ENCODE measurements around the gene COL6A1.

The COL6A1 gene

GRCh38 chr21:45935628-45936027, 45.9 kb upstream of the COL6A1 start:
- Histone ChIP-seq H3K4me1 (no peaks in the 10 kb centered on the region), H2AFZ (no peak overlapping the region), H3K4me3 (ENCODE audit: low read depth, low read length) (no peak overlapping the region), H3K36me3 (ENCODE audit: control insufficient read depth, insufficient read depth, low read length) (no peaks in the 10 kb centered on the region), H3K9me3 (ENCODE audit: control insufficient read depth, low read length) (no peaks in the 10 kb centered on the region), H3K27ac (no peak overlapping the region), H3K4me2 (ENCODE audit: low read length) (no peak overlapping the region), H3K79me2 (no peaks in the 10 kb centered on the region), H3K27me3 (ENCODE audit: control insufficient read depth, insufficient read depth, low read length) (no peaks in the 10 kb centered on the region), H3K9ac (no peak overlapping the region)
- no peak for TF ChIP-seq CTCF (IDR thresholded peaks at IDR 0.05)

- no peaks in the 10 kb centered on the region for H3K4me1 ChIP-seq
- no peaks in the 10 kb centered on the region for H3K36me3 ChIP-seq (ENCODE audit: control insufficient read depth, insufficient read depth, low read length)
- TF ChIP-seq CTCF (IDR thresholded peaks at IDR 0.05), result no peak
- H3K27me3 ChIP-seq (ENCODE audit: control insufficient read depth, insufficient read depth, low read length), result no peaks in the 10 kb centered on the region
- no peak overlapping the region for H2AFZ ChIP-seq
- H3K4me3 ChIP-seq (ENCODE audit: low read depth, low read length), result no peak overlapping the region
- H3K9me3 ChIP-seq (ENCODE audit: control insufficient read depth, low read length), result no peaks in the 10 kb centered on the region
- H3K27ac ChIP-seq, result no peak overlapping the region
- no peaks in the 10 kb centered on the region for H3K79me2 ChIP-seq
- H3K9ac ChIP-seq, result no peak overlapping the region
- no peak overlapping the region for H3K4me2 ChIP-seq (ENCODE audit: low read length)
Observed at GRCh38 chr21:45937721-45938452, 43.7 kb upstream of the COL6A1 start.

- Histone ChIP-seq H3K79me2 (no peaks in the 10 kb centered on the region), H3K36me3 (ENCODE audit: control insufficient read depth, insufficient read depth, low read length) (no peaks in the 10 kb centered on the region), H3K4me3 (ENCODE audit: low read depth, low read length) (no peak overlapping the region), H2AFZ (no peak overlapping the region), H3K9ac (no peak overlapping the region), H3K27me3 (ENCODE audit: control insufficient read depth, insufficient read depth, low read length) (no peaks in the 10 kb centered on the region), H3K4me2 (ENCODE audit: low read length) (no peak overlapping the region), H3K4me1 (no peaks in the 10 kb centered on the region), H3K27ac (no peak overlapping the region), H3K9me3 (ENCODE audit: control insufficient read depth, low read length) (no peaks in the 10 kb centered on the region)
- no peak for TF ChIP-seq CTCF (IDR thresholded peaks at IDR 0.05)
Observed at GRCh38 chr21:45938453-45938755, 43.2 kb upstream of the COL6A1 start.

GRCh38 chr21:45938811-45939520, 42.6 kb upstream of the COL6A1 start:
- no peak for TF ChIP-seq CTCF (IDR thresholded peaks at IDR 0.05)
- H3K4me3 ChIP-seq (ENCODE audit: low read depth, low read length), result no peak overlapping the region

More at GRCh38 chr21:45938811-45939520, 42.6 kb upstream of the COL6A1 start:
- no peaks in the 10 kb centered on the region for H3K79me2 ChIP-seq
- no peaks in the 10 kb centered on the region for H3K36me3 ChIP-seq (ENCODE audit: control insufficient read depth, insufficient read depth, low read length)
- no peak overlapping the region for H3K9ac ChIP-seq
- no peaks in the 10 kb centered on the region for H3K4me1 ChIP-seq
- H3K27ac ChIP-seq, result no peak overlapping the region
- H2AFZ ChIP-seq, result no peak overlapping the region
- H3K27me3 ChIP-seq (ENCODE audit: control insufficient read depth, insufficient read depth, low read length), result no peaks in the 10 kb centered on the region
- no peak overlapping the region for H3K4me2 ChIP-seq (ENCODE audit: low read length)
- no peaks in the 10 kb centered on the region for H3K9me3 ChIP-seq (ENCODE audit: control insufficient read depth, low read length)
